NCI-H1694 treated with DMSO at 0.1 percent for 48 hours (cell line): ENCODE results near the gene WNT9A.
"Not testable (repeated sequence)": the region's sequence is repeated elsewhere in the genome, so short reads cannot be mapped to it uniquely, and the experiment has no call there.

Experiments
- DNase-seq: peaks from one replicate; lab custom pipeline; 2025; lab: John Stamatoyannopoulos, UW

Gene WNT9A

GRCh38 chr1:227886503-227886961 lies 61.2 kb downstream of the WNT9A start:
- DNase-seq: no peak

- no peak for DNase-seq
These were observed 61.9 kb downstream of the WNT9A start for GRCh38 chr1:227885648-227886502.

- no peak for DNase-seq
These were observed 62.5 kb downstream of the WNT9A start for GRCh38 chr1:227885135-227885647.

GRCh38 chr1:227884370-227885134 lies 63.2 kb downstream of the WNT9A start:
- no peak for DNase-seq

- no peak for DNase-seq
These were observed 64.0 kb downstream of the WNT9A start for GRCh38 chr1:227883641-227884301.

GRCh38 chr1:227883073-227883520 lies 64.6 kb downstream of the WNT9A start:
- DNase-seq: no peak

- DNase-seq: no peak
These were observed 67.3 kb downstream of the WNT9A start for GRCh38 chr1:227880342-227880924.

GRCh38 chr1:227877810-227878209 lies 69.9 kb downstream of the WNT9A start:
- not testable (repeated sequence) for DNase-seq

- DNase-seq: not testable (repeated sequence)
These were observed 75.8 kb downstream of the WNT9A start for GRCh38 chr1:227871892-227872291.

GRCh38 chr1:227870366-227870765 lies 77.4 kb downstream of the WNT9A start:
- no peak for DNase-seq

- DNase-seq: no peak
These were observed 77.9 kb downstream of the WNT9A start for GRCh38 chr1:227869851-227870305.

GRCh38 chr1:227869279-227869842 lies 78.4 kb downstream of the WNT9A start:
- DNase-seq: no peak
